H1 (cell line): ENCODE results near the gene FRMD6. TPM values are rescaled to one million over a fixed set of nuclear protein-coding genes. Genes with fewer than 3 reads are reported as not detected.
"Not testable (repeated sequence)": the region's sequence is repeated elsewhere in the genome, so short reads cannot be mapped to it uniquely, and the experiment has no call there.

Source experiments
- CTCF ChIA-PET: fragments of 300-600 bp; sonication (Branson Sonifier 250); formaldehyde crosslinking; loops from one replicate; lab custom pipeline; 2021; ENCODE audit not compliant: partially characterized antibody; lab: Charles Lee
- POLR2A ChIA-PET: fragments of 300-600 bp; sonication (Branson Sonifier 250); formaldehyde crosslinking; loops from one replicate; lab custom pipeline; 2021; ENCODE audit warnings: inconsistent platforms; ENCODE audit not compliant: partially characterized antibody; lab: Charles Lee
- DNase-seq, 2 experiments: peaks; one replicate each; pipeline versions ENCODE4 v3.0.0 to v3.0.0-alpha.2; 2010 to 2022; ENCODE audit warnings: low spot score in 2 of 2, low read depth in 1 of 2, mixed read lengths in 1 of 2
- FAIRE-seq: peaks from 2 replicates; lab custom pipeline; 2011; peaks lifted over from hg19 to GRCh38; lab: Jason Lieb, UNC
- H2AFZ ChIP-seq: 2 replicates; pipeline ENCODE4 v1.8.1; 2012; ENCODE audit warnings: low read length, inconsistent platforms
- H2AK5ac ChIP-seq: 2 replicates; pipeline ENCODE4 v1.6.1; 2013; ENCODE audit warnings: low read depth, low read length
- H2BK120ac ChIP-seq: replicated peaks from 2 replicates; pipeline ENCODE3; 2013; ENCODE audit warnings: low read depth, low read length, inconsistent platforms
- H2BK12ac ChIP-seq: 2 replicates; pipeline ENCODE4 v1.6.1; 2013; ENCODE audit warnings: low read depth, low read length
- H2BK15ac ChIP-seq: 2 replicates; pipeline ENCODE4 v1.6.1; 2013; ENCODE audit warnings: low read length
- H2BK20ac ChIP-seq: 2 replicates; pipeline ENCODE4 v1.6.1; 2013; ENCODE audit warnings: low read length
- H2BK5ac ChIP-seq: 2 replicates; pipeline ENCODE4 v1.6.1; 2013; ENCODE audit warnings: low read depth, low read length
- H3K14ac ChIP-seq: 2 replicates; pipeline ENCODE4 v1.6.1; 2013; ENCODE audit warnings: inconsistent platforms; ENCODE audit not compliant: insufficient read length
- H3K18ac ChIP-seq: 2 replicates; pipeline ENCODE4 v1.6.1; 2013; ENCODE audit warnings: low read length; ENCODE audit errors: extremely low read depth
- H3K23ac ChIP-seq: 2 replicates; pipeline ENCODE4 v1.6.1; 2013; ENCODE audit warnings: inconsistent platforms; ENCODE audit not compliant: insufficient read length
- H3K23me2 ChIP-seq: 2 replicates; pipeline ENCODE4 v1.6.1; 2013; ENCODE audit warnings: low read depth, low read length
- H3K27ac ChIP-seq: 2 replicates; pipeline ENCODE4 v1.6.1; 2011; ENCODE audit warnings: low read depth, low read length, inconsistent platforms
- H3K27me3 ChIP-seq, 4 experiments: replicated peaks in 1 of 4; 1 replicate in 1 of 4; 2 replicates in 3 of 4; pipeline versions ENCODE4 v1.6.1 to v1.8.1; 2011 to 2013; ENCODE audit warnings: low read length in 3 of 4, mild to moderate bottlenecking in 3 of 4, inconsistent platforms in 2 of 4, mixed read lengths in 2 of 4, moderate library complexity in 1 of 4; ENCODE audit not compliant: control insufficient read depth in 3 of 4, insufficient read depth in 3 of 4; ENCODE audit errors: extremely low read depth in 1 of 4
- H3K36me3 ChIP-seq, 4 experiments: 2 replicates each; pipeline versions ENCODE4 v1.6.1 to v1.8.1; 2011 to 2013; ENCODE audit warnings: mild to moderate bottlenecking in 4 of 4, low read length in 3 of 4, moderate library complexity in 2 of 4, control low read depth in 1 of 4, inconsistent platforms in 1 of 4; ENCODE audit not compliant: insufficient read depth in 4 of 4, control insufficient read depth in 2 of 4
- H3K4ac ChIP-seq: replicated peaks from 2 replicates; pipeline ENCODE3; 2013; ENCODE audit warnings: low read length, low read depth, mixed read lengths, inconsistent platforms; ENCODE audit not compliant: insufficient read length
- H3K4me1 ChIP-seq, 4 experiments: replicated peaks in 1 of 4; 1 replicate in 1 of 4; 2 replicates in 3 of 4; pipeline versions ENCODE4 v1.6.1 to v1.8.1; 2011 to 2013; ENCODE audit warnings: low read length in 3 of 4, inconsistent platforms in 2 of 4, mixed read lengths in 1 of 4; ENCODE audit not compliant: insufficient read depth in 4 of 4, control insufficient read depth in 3 of 4
- H3K4me2 ChIP-seq, 2 experiments: 2 replicates each; pipeline versions ENCODE4 v1.6.1 to v1.8.1; 2011 to 2013; ENCODE audit warnings: low read depth in 2 of 2, low read length in 2 of 2, control low read depth in 1 of 2, inconsistent platforms in 1 of 2, mild to moderate bottlenecking in 1 of 2; ENCODE audit not compliant: insufficient read depth in 1 of 2
- H3K4me3 ChIP-seq, 4 experiments: fragments of 200-600, 300-600 bp in 1 of 4; sonication (generic), shearing (Covaris generic), sonication (Bioruptor Twin) in 1 of 4; 2 replicates each; pipeline versions ENCODE4 v1.5.1 to v1.8.1; 2011 to 2016; ENCODE audit warnings: low read length in 4 of 4, low read depth in 3 of 4, control low read depth in 2 of 4, inconsistent platforms in 2 of 4, mild to moderate bottlenecking in 2 of 4, mixed read lengths in 1 of 4, moderate library complexity in 1 of 4; ENCODE audit not compliant: insufficient read depth in 2 of 4; ENCODE audit errors: extremely low read depth in 1 of 4
- H3K56ac ChIP-seq: replicated peaks from 2 replicates; pipeline ENCODE3; 2013; ENCODE audit warnings: low read depth, mild to moderate bottlenecking, mixed read lengths, low read length, inconsistent platforms; ENCODE audit not compliant: insufficient read length
- H3K79me1 ChIP-seq: 2 replicates; pipeline ENCODE4 v1.6.1; 2013; ENCODE audit warnings: low read depth, low read length, control low read depth
- H3K79me2 ChIP-seq, 2 experiments: 2 replicates each; pipeline versions ENCODE4 v1.6.1 to v1.8.1; 2012 to 2013; ENCODE audit warnings: low read length in 2 of 2, mild to moderate bottlenecking in 2 of 2, inconsistent platforms in 1 of 2; ENCODE audit not compliant: insufficient read depth in 2 of 2, control insufficient read depth in 1 of 2
- H3K9ac ChIP-seq, 4 experiments: replicated peaks in 1 of 4; 1 replicate in 1 of 4; 2 replicates in 3 of 4; pipeline versions ENCODE4 v1.6.1 to v1.8.1; 2011 to 2013; ENCODE audit warnings: low read depth in 3 of 4, low read length in 3 of 4, control low read depth in 2 of 4, mild to moderate bottlenecking in 2 of 4, moderate library complexity in 2 of 4, inconsistent platforms in 1 of 4; ENCODE audit errors: extremely low read depth in 1 of 4
- H3K9me3 ChIP-seq, 2 experiments: 2 replicates each; pipeline versions ENCODE4 v1.6.1 to v1.8.1; 2012 to 2013; ENCODE audit warnings: mild to moderate bottlenecking in 2 of 2, moderate library complexity in 2 of 2, control low read depth in 1 of 2, inconsistent platforms in 1 of 2, low read depth in 1 of 2, low read length in 1 of 2, mixed read lengths in 1 of 2; ENCODE audit not compliant: insufficient read depth in 2 of 2
- H4K20me1 ChIP-seq, 2 experiments: replicated peaks in 1 of 2; 2 replicates each; pipeline versions ENCODE3 to v1.8.1; 2011 to 2013; ENCODE audit warnings: inconsistent platforms in 2 of 2, low read length in 2 of 2, mild to moderate bottlenecking in 1 of 2; ENCODE audit not compliant: insufficient read depth in 2 of 2, control insufficient read depth in 1 of 2
- H4K5ac ChIP-seq: 2 replicates; pipeline ENCODE4 v1.6.1; 2013; ENCODE audit warnings: low read length, low read depth, mixed read lengths, inconsistent platforms; ENCODE audit not compliant: insufficient read length
- H4K8ac ChIP-seq: 2 replicates; pipeline ENCODE4 v1.8.0; 2013; ENCODE audit warnings: mild to moderate bottlenecking, moderate library complexity, low read length, inconsistent platforms; ENCODE audit not compliant: insufficient read depth; ENCODE audit errors: extremely low read depth
- H4K91ac ChIP-seq: replicated peaks from 2 replicates; pipeline ENCODE3; 2013; ENCODE audit warnings: low read length, mixed read lengths, inconsistent platforms; ENCODE audit not compliant: insufficient read length
- ASH2L ChIP-seq: fragments of 200-600, 300-600 bp; sonication (generic); IDR thresholded peaks from one replicate; pipeline ENCODE4 v1.7.1; 2017; ENCODE audit warnings: low read length
- TAF7 ChIP-seq: optimal IDR thresholded peaks from 2 replicates; pipeline ENCODE3; 2011; ENCODE audit warnings: low read depth, mild to moderate bottlenecking, inconsistent platforms, low read length, moderate library complexity, borderline replicate concordance
- WGBS, 2 experiments: shearing (Covaris generic) in 1 of 2; methylation state at CpG; one replicate each; pipeline versions ENCODE4 v1.1.6 to v1.1.7; 2013 to 2015; ENCODE audit warnings: low lambda C conversion rate in 2 of 2, mixed read lengths in 2 of 2, inconsistent platforms in 1 of 2, low coverage in 1 of 2, missing lambda C conversion rate in 1 of 2; ENCODE audit not compliant: insufficient replicate concordance in 2 of 2, insufficient coverage in 1 of 2, insufficient read length in 1 of 2; ENCODE audit errors: extremely low coverage in 1 of 2, missing lambda C conversion rate in 1 of 2; 5-methylcytosine and 5-hydroxymethylcytosine counted together
- polyA plus RNA-seq, 7 experiments: library from polyadenylated mRNA; depleted of rRNA in 3 of 7; stranded (reverse) in 5 of 7; unstranded in 2 of 7; fragments of >200 nt in 5 of 7; fragments of 200-250 nt in 2 of 7; gene quantifications; 1 replicate in 5 of 7; 2 replicates in 1 of 7; 4 replicates in 1 of 7; pipeline versions ENCODE4 v1.2.1 to v1.2.3, GENCODE V29; 2011 to 2013; ENCODE audit warnings: missing spikeins in 2 of 7, mixed read lengths in 2 of 7
- total RNA-seq: library from RNA; stranded (reverse); fragmentation: NEBNext Ultra II Directional; extraction: Animal tissue kit (Norgen Biotek cat#: 25700); gene quantifications from 2 replicates; pipeline ENCODE4 v1.2.1, GENCODE V29; 2021

The FRMD6 gene
- total and polyA plus RNA-seq, 2 of the 8 experiments (the other 6 are each of a cell fraction or from before 2014, with no cell fraction given), result 5.4 to 23.7 TPM

GRCh38 chr14:51630987-51631386 is 20.7 kb upstream of the FRMD6 start (continued):
- TF ChIP-seq TAF7 (no peak), ASH2L (no peak)
- TF ChIP-seq, all 59 proteins: peak for 0

- H4K8ac ChIP-seq, result not testable (repeated sequence)
Observed at GRCh38 chr14:51633298-51633697, 18.4 kb upstream of the FRMD6 start.

More at GRCh38 chr14:51633298-51633697, 18.4 kb upstream of the FRMD6 start:
- WGBS, 2 experiments, result 89% methylated on average over 2 of the region's 2 CpGs; no CpG with 5 or more reads in 1 of the 2 experiments
- H3K4me1 ChIP-seq, H3K9me3 ChIP-seq, H3K4me2 ChIP-seq, H3K27me3 ChIP-seq, H2AFZ ChIP-seq, H3K23ac ChIP-seq, H2BK5ac ChIP-seq, H3K56ac ChIP-seq, H4K5ac ChIP-seq, H4K91ac ChIP-seq, H2BK12ac ChIP-seq, H3K27ac ChIP-seq, H4K20me1 ChIP-seq, H3K23me2 ChIP-seq, H3K36me3 ChIP-seq, FAIRE-seq, H3K79me1 ChIP-seq, H3K14ac ChIP-seq, H2AK5ac ChIP-seq, H3K79me2 ChIP-seq, H3K4ac ChIP-seq, H2BK15ac ChIP-seq, DNase-seq, H2BK120ac ChIP-seq, H3K9ac ChIP-seq, H2BK20ac ChIP-seq, H3K18ac ChIP-seq, H3K4me3 ChIP-seq, POLR2A ChIA-PET: not testable (repeated sequence)
- CTCF ChIA-PET, result interaction anchor here (1.2 kb wide), 1 partner anchor 143 kb away, joined by 4 read pairs; no protein-coding TSS in a partner anchor
